K562 (cell line): ENCODE results near the gene ZNF438. TPM values are rescaled to one million over a fixed set of nuclear protein-coding genes. Genes with fewer than 3 reads are reported as not detected.

Experiments used
- ATAC-seq: fragments of 200-7000 bp; cut with Tn5 transposase; 3 replicates; pipeline ENCODE4 v1.9.1; 2020; ENCODE audit warnings: moderate library complexity
- BruUV-seq: library from RNA; stranded (reverse); fragments of 400-500 nt; replicated peaks from 2 replicates; lab custom pipeline; 2021; lab: Mats Ljungman, UMichigan
- CTCF ChIA-PET: fragments of 300-600 bp; formaldehyde crosslinking; extraction: SDS; loops from one replicate; lab custom pipeline; 2021; ENCODE audit warnings: low intra/inter-chr PET ratio; lab: Yijun Ruan, JAX
- POLR2A ChIA-PET: fragments of 300-600, 350-650 bp; sonication (Branson Sonifier 250); formaldehyde crosslinking; extraction: SDS; loops from one replicate; lab custom pipeline; 2021; ENCODE audit warnings: antibody characterized with exemption, inconsistent platforms; lab: Yijun Ruan, JAX
- DNase-seq, 4 experiments: peaks; one replicate each; pipeline versions ENCODE4 v3.0.0 to v3.0.0-alpha.2; 2011 to 2018; ENCODE audit warnings: low spot score in 3 of 4, mixed read lengths in 3 of 4; ENCODE audit errors: extremely low read depth in 1 of 4
- FAIRE-seq: peaks from 2 replicates; lab custom pipeline; 2011; peaks lifted over from hg19 to GRCh38; lab: Jason Lieb, UNC
- H2AFZ ChIP-seq: 2 replicates; pipeline ENCODE4 v1.6.0; 2011; ENCODE audit warnings: low read depth, low read length, control low read depth, inconsistent platforms
- H3K27ac ChIP-seq: fragments of 200-600 bp; 3 replicates; pipeline ENCODE4 v1.8.0; 2011; ENCODE audit warnings: low read depth, mild to moderate bottlenecking, control low read depth, inconsistent platforms, low read length, moderate library complexity, mixed read lengths; ENCODE audit errors: extremely low read depth
- H3K27me3 ChIP-seq, 2 experiments: fragments of 300-600 bp in 1 of 2; 2 replicates in 1 of 2; 3 replicates in 1 of 2; pipeline versions ENCODE4 v1.6.0 to v1.8.0; 2011; ENCODE audit warnings: inconsistent platforms in 2 of 2, low read length in 2 of 2, mild to moderate bottlenecking in 1 of 2, mixed read lengths in 1 of 2, moderate library complexity in 1 of 2; ENCODE audit not compliant: control insufficient read depth in 2 of 2, insufficient read depth in 2 of 2
- H3K36me3 ChIP-seq: fragments of 300-600 bp; 3 replicates; pipeline ENCODE4 v1.8.0; 2011; ENCODE audit warnings: mild to moderate bottlenecking, low read length, inconsistent platforms; ENCODE audit not compliant: control insufficient read depth, insufficient read depth
- H3K4me1 ChIP-seq, 2 experiments: fragments of 200-600 bp in 1 of 2; replicated peaks in 1 of 2; 2 replicates in 1 of 2; 3 replicates in 1 of 2; pipeline versions ENCODE4 v1.5.1 to v1.8.0; 2011; ENCODE audit warnings: inconsistent platforms in 2 of 2, low read length in 2 of 2, mild to moderate bottlenecking in 1 of 2, mixed read lengths in 1 of 2, moderate library complexity in 1 of 2; ENCODE audit not compliant: control insufficient read depth in 2 of 2, insufficient read depth in 2 of 2
- H3K4me2 ChIP-seq: 2 replicates; pipeline ENCODE4 v1.6.1; 2011; ENCODE audit warnings: low read length, control low read depth, inconsistent platforms, mixed read lengths; ENCODE audit not compliant: insufficient read depth
- H3K4me3 ChIP-seq: fragments of 200-600 bp; sonication (generic), shearing (Covaris generic); 2 replicates; pipeline ENCODE4 v1.5.1; 2016; ENCODE audit warnings: control low read depth, inconsistent platforms
- H3K79me2 ChIP-seq: fragments of 200-600 bp; 3 replicates; pipeline ENCODE4 v1.8.0; 2011; ENCODE audit warnings: low read length, inconsistent platforms; ENCODE audit not compliant: control insufficient read depth, insufficient read depth
- H3K9ac ChIP-seq, 2 experiments: 2 replicates each; pipeline versions ENCODE4 v1.6.0 to v1.6.1; 2011; ENCODE audit warnings: low read depth in 2 of 2, low read length in 2 of 2, control low read depth in 1 of 2, inconsistent platforms in 1 of 2, mild to moderate bottlenecking in 1 of 2, mixed read lengths in 1 of 2; ENCODE audit not compliant: insufficient read depth in 1 of 2
- H3K9me1 ChIP-seq: one replicate; pipeline ENCODE4 v1.6.0; 2011; ENCODE audit warnings: inconsistent platforms, mild to moderate bottlenecking, low read length, moderate library complexity; ENCODE audit not compliant: control insufficient read depth, insufficient read depth
- H3K9me3 ChIP-seq: replicated peaks from 2 replicates; pipeline ENCODE4 v1.5.1; 2011; ENCODE audit warnings: low read depth, low read length, inconsistent platforms; ENCODE audit not compliant: control insufficient read depth, insufficient read depth
- H4K20me1 ChIP-seq: replicated peaks from 2 replicates; pipeline ENCODE4 v1.6.1; 2011; ENCODE audit warnings: low read length, inconsistent platforms, mixed read lengths; ENCODE audit not compliant: control insufficient read depth, insufficient read depth
- CHD2 ChIP-seq: IDR thresholded peaks from 2 replicates; pipeline ENCODE4 v1.6.1; 2011; ENCODE audit warnings: low read depth, low read length
- CREB5 ChIP-seq: fragments of 250-450 bp; sonication (Bioruptor Pico); IDR thresholded peaks from 2 replicates; pipeline ENCODE4 v1.5.0; 2020; ENCODE audit warnings: mild to moderate bottlenecking
- DIDO1 ChIP-seq: fragments of 450-650 bp; IDR thresholded peaks from 2 replicates; pipeline ENCODE4 v1.6.1; 2016; ENCODE audit warnings: low read depth, missing biosample characterization, missing genetic modification characterization
- ETV5 ChIP-seq: sonication (generic); formaldehyde crosslinking; IDR thresholded peaks from 2 replicates; pipeline ENCODE4 v1.4.0; 2020; ENCODE audit warnings: low read depth, mild to moderate bottlenecking, missing genetic modification reagents
- FOXM1 ChIP-seq, 2 experiments: fragments of 450-650 bp in 1 of 2; sonication (generic) in 1 of 2; formaldehyde crosslinking in 1 of 2; IDR thresholded peaks; 2 replicates each; pipeline versions ENCODE4 v1.6.1 to v1.9.0; 2017 to 2022; ENCODE audit warnings: low read depth in 2 of 2, mild to moderate bottlenecking in 2 of 2, missing genetic modification reagents in 1 of 2, moderate library complexity in 1 of 2
- HDAC6 ChIP-seq: IDR thresholded peaks from 2 replicates; pipeline ENCODE4 v1.6.1; 2012; ENCODE audit warnings: low read depth, mild to moderate bottlenecking, control low read depth, inconsistent platforms, low read length, moderate library complexity
- MCM3 ChIP-seq: fragments of 450-650 bp; IDR thresholded peaks from 2 replicates; pipeline ENCODE4 v1.6.1; 2016
- NUFIP1 ChIP-seq: fragments of 450-650 bp; IDR thresholded peaks from 2 replicates; pipeline ENCODE4 v1.6.1; 2018; ENCODE audit not compliant: partially characterized antibody
- PHF20 ChIP-seq: fragments of 450-650 bp; IDR thresholded peaks from 2 replicates; pipeline ENCODE4 v1.6.1; 2018; ENCODE audit not compliant: partially characterized antibody
- SMAD1 ChIP-seq: fragments of 150-350 bp; IDR thresholded peaks from 2 replicates; pipeline ENCODE4 v1.6.1; 2014; ENCODE audit warnings: low read length, low read depth; ENCODE audit not compliant: partially characterized antibody
- SMC3 ChIP-seq: conservative IDR thresholded peaks from 2 replicates; pipeline ENCODE4 v1.6.1; 2011; ENCODE audit warnings: low read depth, low read length, improper control_type of control experiment; ENCODE audit not compliant: insufficient read depth
- ZNF277 ChIP-seq: fragments of 250-450 bp; sonication (Bioruptor Pico); IDR thresholded peaks from 2 replicates; pipeline ENCODE4 v1.8.0; 2022; ENCODE audit warnings: inconsistent platforms, mild to moderate bottlenecking, moderate library complexity, borderline replicate concordance
- ZNF511 ChIP-seq: sonication (generic); formaldehyde crosslinking; IDR thresholded peaks from 2 replicates; pipeline ENCODE4 v1.8.0; 2022; ENCODE audit warnings: mild to moderate bottlenecking, missing genetic modification reagents
- ZNF79 ChIP-seq: fragments of 250-450 bp; sonication (Bioruptor Pico); IDR thresholded peaks from 2 replicates; pipeline ENCODE4 v1.4.0; 2020; ENCODE audit warnings: low read depth, mild to moderate bottlenecking, moderate library complexity
- WGBS: fragments of 100-300 bp; shearing (Covaris generic); methylation state at CpG from one replicate; pipeline ENCODE4 v1.1.6; 2016; ENCODE audit warnings: low coverage, mixed read lengths; ENCODE audit not compliant: insufficient coverage; ENCODE audit errors: missing lambda C conversion rate; 5-methylcytosine and 5-hydroxymethylcytosine counted together
- in situ Hi-C: fragments of 300-500 bp; cut with MboI; formaldehyde crosslinking; loops from 4 replicates; pipeline ENCODE4 v1.15.0; 2018; ENCODE audit warnings: inconsistent platforms, mixed read lengths
- intact Hi-C: fragments of 100-400 bp; cut with micrococcal nuclease; formaldehyde crosslinking; loops from 2 replicates; pipeline ENCODE4 v1.14.2; 2022
- polyA plus RNA-seq, 8 experiments: library from polyadenylated mRNA; depleted of rRNA in 4 of 8; stranded (reverse) in 5 of 8; unstranded in 3 of 8; fragments of >200 nt; fragmentation: Nextera tagmentation in 2 of 8; fragmentation: Illumina TruSeq in 1 of 8; extraction: Ambion mirVana in 2 of 8; extraction: Trizol in 1 of 8; gene quantifications; 2 replicates each; pipeline versions ENCODE4 v1.2.1 to v1.2.3, GENCODE V29; 2011 to 2014; ENCODE audit warnings: inconsistent platforms in 1 of 8, missing spikeins in 1 of 8
- total RNA-seq, 7 experiments: library from RNA; depleted of rRNA in 6 of 7; stranded (reverse); fragments of >200 nt in 6 of 7; fragmentation: Illumina TruSeq in 2 of 7; extraction: Trizol in 2 of 7; gene quantifications; 2 replicates each; pipeline versions ENCODE4 v1.2.1 to v1.2.3, GENCODE V29; 2011 to 2021; ENCODE audit warnings: low replicate concordance in 1 of 7
- TF ChIP-seq, protein P1 (sequence below): fragments of 450-650 bp; formaldehyde crosslinking; IDR thresholded peaks from 2 replicates; pipeline ENCODE4 v1.4.0; 2022; ENCODE audit warnings: mild to moderate bottlenecking, moderate library complexity
- TF ChIP-seq, protein P2 (sequence below), 2 experiments: fragments of 450-650 bp in 1 of 2; sonication (generic) in 1 of 2; formaldehyde crosslinking in 1 of 2; IDR thresholded peaks in 1 of 2; conservative IDR thresholded peaks in 1 of 2; 2 replicates each; pipeline versions ENCODE4 v1.6.1 to v1.8.1; 2016 to 2023; ENCODE audit warnings: mild to moderate bottlenecking in 2 of 2, moderate library complexity in 2 of 2, inconsistent platforms in 1 of 2, missing genetic modification reagents in 1 of 2

ZNF438 gene
- total and polyA plus RNA-seq, 9 of the 15 experiments (the other 6 are each of a cell fraction or from before 2014, with no cell fraction given) = 0.45 to 1.5 (median 0.91) TPM

DNA sequence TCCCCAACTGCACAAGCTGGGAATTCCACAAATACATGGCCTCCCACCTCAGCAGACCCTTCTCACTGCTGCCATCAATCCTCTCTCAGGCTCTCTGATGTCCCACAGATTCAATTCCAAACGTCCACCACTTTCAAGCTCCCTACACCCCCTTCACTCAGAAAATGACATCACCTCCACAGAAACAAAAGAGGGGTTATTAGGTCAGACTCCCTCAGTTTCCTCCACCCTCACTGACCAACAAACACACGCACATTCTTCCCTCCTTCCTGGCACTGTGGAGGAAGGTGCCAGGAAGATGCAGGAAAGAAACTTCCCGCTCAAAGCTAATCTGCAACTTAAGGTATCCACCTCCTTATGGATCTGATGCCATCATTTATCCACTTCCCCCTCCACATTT is 18.3 kb downstream of the ZNF438 start:
- H3K27ac ChIP-seq = no peak overlapping the region
- no peak overlapping the region for H3K4me2 ChIP-seq
- ChIA-PET POLR2A (interaction anchor here (0.7 kb wide), 1 partner anchor 199 kb away, joined by 3 read pairs; no protein-coding TSS in a partner anchor), CTCF (no interaction called here)
- no peaks in the 10 kb centered on the region for H3K4me1 ChIP-seq
- no peaks in the 10 kb centered on the region for H3K9me3 ChIP-seq
- no peak overlapping the region for H3K9ac ChIP-seq
- WGBS = 6% methylated on average over 3 of the region's 3 CpGs
- H3K9me1 ChIP-seq = no peaks in the 10 kb centered on the region
- no peak for TF ChIP-seq HDAC6
- TF ChIP-seq CHD2 = no peak
- TF ChIP-seq ZNF277 (CRISPR knock-in tag) = no peak
- no peak for TF ChIP-seq SMC3
- no peak for TF ChIP-seq PHF20
- TF ChIP-seq ETV5 (CRISPR knock-in tag) = no peak
- TF ChIP-seq, protein P1, sequence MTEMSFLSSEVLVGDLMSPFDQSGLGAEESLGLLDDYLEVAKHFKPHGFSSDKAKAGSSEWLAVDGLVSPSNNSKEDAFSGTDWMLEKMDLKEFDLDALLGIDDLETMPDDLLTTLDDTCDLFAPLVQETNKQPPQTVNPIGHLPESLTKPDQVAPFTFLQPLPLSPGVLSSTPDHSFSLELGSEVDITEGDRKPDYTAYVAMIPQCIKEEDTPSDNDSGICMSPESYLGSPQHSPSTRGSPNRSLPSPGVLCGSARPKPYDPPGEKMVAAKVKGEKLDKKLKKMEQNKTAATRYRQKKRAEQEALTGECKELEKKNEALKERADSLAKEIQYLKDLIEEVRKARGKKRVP = no peak
- TF ChIP-seq, protein P2, sequence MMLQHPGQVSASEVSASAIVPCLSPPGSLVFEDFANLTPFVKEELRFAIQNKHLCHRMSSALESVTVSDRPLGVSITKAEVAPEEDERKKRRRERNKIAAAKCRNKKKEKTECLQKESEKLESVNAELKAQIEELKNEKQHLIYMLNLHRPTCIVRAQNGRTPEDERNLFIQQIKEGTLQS (IDR thresholded peaks at IDR 0.05) = no peak
- TF ChIP-seq, protein P2 (CRISPR knock-in tag; conservative IDR thresholded peaks at IDR 0.05) = no peak
- TF ChIP-seq ZNF511 (CRISPR knock-in tag) = no peak
- TF ChIP-seq MCM3 = no peak
- TF ChIP-seq DIDO1 = no peak
- TF ChIP-seq ZNF79 (CRISPR knock-in tag) = no peak
- TF ChIP-seq SMAD1 = no peak
- no peak for TF ChIP-seq CREB5 (CRISPR knock-in tag)
- no peak for TF ChIP-seq FOXM1 (IDR thresholded peaks at IDR 0.05; ENCODE audit: low read depth)
- no peak for TF ChIP-seq FOXM1 (CRISPR knock-in tag; IDR thresholded peaks at IDR 0.05; ENCODE audit: low read depth)
- TF ChIP-seq NUFIP1 = no peak
- no TSS peak for BruUV-seq
- H3K4me3 ChIP-seq = no peak overlapping the region
- in situ Hi-C loops (no loop called here), intact Hi-C loops (no loop called here)
- H3K79me2 ChIP-seq = no peaks in the 10 kb centered on the region
- FAIRE-seq = no peak
- H3K36me3 ChIP-seq = no peaks in the 10 kb centered on the region
- ATAC-seq = no peak
- no peak overlapping the region for H2AFZ ChIP-seq
- DNase-seq = no peak
- no peaks in the 10 kb centered on the region for H4K20me1 ChIP-seq
- no peaks in the 10 kb centered on the region; a peak in 1 of 5 replicates for H3K27me3 ChIP-seq
